Measurements from ENCODE around the gene CCDC80. TPM values are rescaled to one million over a fixed set of nuclear protein-coding genes. Genes with fewer than 3 reads are reported as not detected.

Gene CCDC80, protein sequence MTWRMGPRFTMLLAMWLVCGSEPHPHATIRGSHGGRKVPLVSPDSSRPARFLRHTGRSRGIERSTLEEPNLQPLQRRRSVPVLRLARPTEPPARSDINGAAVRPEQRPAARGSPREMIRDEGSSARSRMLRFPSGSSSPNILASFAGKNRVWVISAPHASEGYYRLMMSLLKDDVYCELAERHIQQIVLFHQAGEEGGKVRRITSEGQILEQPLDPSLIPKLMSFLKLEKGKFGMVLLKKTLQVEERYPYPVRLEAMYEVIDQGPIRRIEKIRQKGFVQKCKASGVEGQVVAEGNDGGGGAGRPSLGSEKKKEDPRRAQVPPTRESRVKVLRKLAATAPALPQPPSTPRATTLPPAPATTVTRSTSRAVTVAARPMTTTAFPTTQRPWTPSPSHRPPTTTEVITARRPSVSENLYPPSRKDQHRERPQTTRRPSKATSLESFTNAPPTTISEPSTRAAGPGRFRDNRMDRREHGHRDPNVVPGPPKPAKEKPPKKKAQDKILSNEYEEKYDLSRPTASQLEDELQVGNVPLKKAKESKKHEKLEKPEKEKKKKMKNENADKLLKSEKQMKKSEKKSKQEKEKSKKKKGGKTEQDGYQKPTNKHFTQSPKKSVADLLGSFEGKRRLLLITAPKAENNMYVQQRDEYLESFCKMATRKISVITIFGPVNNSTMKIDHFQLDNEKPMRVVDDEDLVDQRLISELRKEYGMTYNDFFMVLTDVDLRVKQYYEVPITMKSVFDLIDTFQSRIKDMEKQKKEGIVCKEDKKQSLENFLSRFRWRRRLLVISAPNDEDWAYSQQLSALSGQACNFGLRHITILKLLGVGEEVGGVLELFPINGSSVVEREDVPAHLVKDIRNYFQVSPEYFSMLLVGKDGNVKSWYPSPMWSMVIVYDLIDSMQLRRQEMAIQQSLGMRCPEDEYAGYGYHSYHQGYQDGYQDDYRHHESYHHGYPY
- under 1 TPM in 1 of 3 donors, not detected in 2; 0.08 TPM for total RNA-seq
- 0.02 TPM for total RNA-seq (2013)

DNA sequence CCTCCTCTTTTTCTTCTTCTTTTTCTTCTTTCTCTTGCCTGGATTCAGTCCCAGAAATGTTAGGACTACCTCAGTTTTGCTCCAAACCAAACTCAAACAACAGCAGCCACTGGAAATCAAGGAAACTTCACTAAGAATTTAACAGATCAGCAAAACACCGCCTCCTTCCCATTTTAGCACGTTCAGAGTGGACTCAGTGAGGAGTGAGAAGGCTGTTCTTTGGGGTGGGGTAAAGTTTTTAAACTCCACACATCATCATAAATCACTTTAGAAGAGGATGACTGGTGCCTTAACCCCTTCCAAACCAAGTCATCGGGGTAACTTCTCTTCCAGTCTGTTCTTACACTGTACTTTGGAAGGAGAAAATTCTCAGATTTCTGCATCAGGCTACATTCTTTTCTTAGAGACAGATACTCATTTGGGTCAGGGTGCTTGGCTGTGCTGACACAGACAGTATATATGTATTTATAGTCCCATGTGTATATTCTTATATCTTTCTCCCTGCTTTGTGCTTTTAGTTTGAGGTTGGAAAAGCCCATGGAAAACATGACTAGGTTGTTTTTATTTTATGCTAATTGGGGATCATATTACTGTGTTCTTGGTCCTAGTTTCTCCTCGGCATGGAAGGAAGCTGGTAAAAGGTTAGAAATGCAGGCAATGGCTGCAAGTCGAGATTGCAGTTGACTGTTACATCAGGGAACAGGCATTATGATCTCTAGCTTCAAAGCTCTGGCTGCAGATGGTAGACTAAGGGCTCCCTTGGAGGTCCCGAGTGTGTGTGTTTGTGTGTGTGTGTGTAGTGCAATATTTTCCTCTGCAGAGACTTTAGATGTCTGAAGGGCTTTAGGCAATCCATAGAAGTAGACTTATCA is at the start of gene CCDC80:
Gene CCDC80, minus strand, starts transcription at position 214 of the 872 bp plus-strand sequence. CDS start 1,238 bp downstream, outside the sequence.
- Histone ChIP-seq H3K9me3 (ENCODE audit: control insufficient read depth, insufficient read depth, low read length) (no peaks in the 10 kb centered on the region), H3K36me3 (ENCODE audit: control insufficient read depth, insufficient read depth, low read length) (no peaks in the 10 kb centered on the region), H3K27ac (ENCODE audit: low read length) (no peak within 1 kb of the TSS), H3K4me1 (ENCODE audit: control insufficient read depth, insufficient read depth, low read length) (peaks cover 18% of the 10 kb centered on the region), H3K27me3 (ENCODE audit: control insufficient read depth, insufficient read depth, low read length) (peaks cover 11% of the 10 kb centered on the region), H3K4me3 (ENCODE audit: low read length) (no peak within 1 kb of the TSS)
- H3K27me3 Mint-ChIP-seq (ENCODE audit: low read depth in 2 of 2): peaks cover 8 to 9% of the 10 kb centered on the region in 2 donors
- no peak for ATAC-seq
- intact Hi-C loops (cut with micrococcal nuclease): loop anchor here (5.0 kb wide), 1 partner anchor 396 kb away; no protein-coding TSS in a partner anchor
- TF ChIP-seq, protein P1, sequence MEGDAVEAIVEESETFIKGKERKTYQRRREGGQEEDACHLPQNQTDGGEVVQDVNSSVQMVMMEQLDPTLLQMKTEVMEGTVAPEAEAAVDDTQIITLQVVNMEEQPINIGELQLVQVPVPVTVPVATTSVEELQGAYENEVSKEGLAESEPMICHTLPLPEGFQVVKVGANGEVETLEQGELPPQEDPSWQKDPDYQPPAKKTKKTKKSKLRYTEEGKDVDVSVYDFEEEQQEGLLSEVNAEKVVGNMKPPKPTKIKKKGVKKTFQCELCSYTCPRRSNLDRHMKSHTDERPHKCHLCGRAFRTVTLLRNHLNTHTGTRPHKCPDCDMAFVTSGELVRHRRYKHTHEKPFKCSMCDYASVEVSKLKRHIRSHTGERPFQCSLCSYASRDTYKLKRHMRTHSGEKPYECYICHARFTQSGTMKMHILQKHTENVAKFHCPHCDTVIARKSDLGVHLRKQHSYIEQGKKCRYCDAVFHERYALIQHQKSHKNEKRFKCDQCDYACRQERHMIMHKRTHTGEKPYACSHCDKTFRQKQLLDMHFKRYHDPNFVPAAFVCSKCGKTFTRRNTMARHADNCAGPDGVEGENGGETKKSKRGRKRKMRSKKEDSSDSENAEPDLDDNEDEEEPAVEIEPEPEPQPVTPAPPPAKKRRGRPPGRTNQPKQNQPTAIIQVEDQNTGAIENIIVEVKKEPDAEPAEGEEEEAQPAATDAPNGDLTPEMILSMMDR (IDR thresholded peaks at IDR 0.05): no peak
- 28% methylated on average over 3 of the region's 6 CpGs for WGBS (ENCODE audit: insufficient coverage)
- no peak for DNase-seq
- H3K4me3 Mint-ChIP-seq: no peak within 1 kb of the TSS
- H3K9me3 Mint-ChIP-seq: no peaks in the 10 kb centered on the region
- no peaks in the 10 kb centered on the region for H3K36me3 Mint-ChIP-seq
- peaks cover 17 to 23% of the 10 kb centered on the region in 2 donors for H3K4me1 Mint-ChIP-seq
- no peak within 1 kb of the TSS for H3K27ac Mint-ChIP-seq

DNA sequence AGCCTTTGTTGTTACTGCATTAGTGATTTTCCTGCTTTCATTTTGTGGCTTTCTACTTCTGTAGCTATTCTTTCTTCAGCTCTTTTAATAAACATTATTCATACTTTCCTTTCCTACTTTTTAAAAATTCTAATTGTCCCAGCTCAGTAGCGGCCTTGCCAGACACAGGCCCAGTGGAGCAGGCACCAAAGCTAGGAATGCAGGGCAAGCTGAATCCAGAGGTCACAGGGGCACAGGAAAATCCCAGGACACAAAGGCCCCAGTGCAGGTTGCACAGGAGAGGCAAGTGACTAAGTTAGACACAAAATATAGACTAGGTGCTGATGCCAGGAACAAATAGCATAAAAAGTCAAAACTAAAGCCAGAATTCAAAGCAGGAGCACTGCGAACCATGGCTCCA is 49.0 kb upstream of the CCDC80 start:
- H3K27me3 Mint-ChIP-seq (ENCODE audit: low read depth in 2 of 2): peaks cover 0 to 3% of the 10 kb centered on the region in 2 donors
- no peaks in the 10 kb centered on the region for H3K9me3 ChIP-seq (ENCODE audit: control insufficient read depth, insufficient read depth, low read length)
- H3K27me3 ChIP-seq (ENCODE audit: control insufficient read depth, insufficient read depth, low read length): peaks cover 3% of the 10 kb centered on the region
- no peak overlapping the region for H3K27ac Mint-ChIP-seq
- no peak overlapping the region for H3K4me3 ChIP-seq (ENCODE audit: low read length)
- H3K36me3 Mint-ChIP-seq: no peaks in the 10 kb centered on the region
- TF ChIP-seq, protein P1 (IDR thresholded peaks at IDR 0.05): no peak
- no peak for ATAC-seq
- no peak overlapping the region for H3K4me3 Mint-ChIP-seq
- no peaks in the 10 kb centered on the region for H3K4me1 ChIP-seq (ENCODE audit: control insufficient read depth, insufficient read depth, low read length)
- DNase-seq: no peak
- 100% methylated on average over 2 of the region's 2 CpGs for WGBS (ENCODE audit: insufficient coverage)
- H3K27ac ChIP-seq (ENCODE audit: low read length): no peak overlapping the region
- intact Hi-C loops (cut with micrococcal nuclease): no loop called here
- no peaks in the 10 kb centered on the region for H3K9me3 Mint-ChIP-seq
- H3K4me1 Mint-ChIP-seq: peaks cover 13 to 20% of the 10 kb centered on the region in 2 donors
- H3K36me3 ChIP-seq (ENCODE audit: control insufficient read depth, insufficient read depth, low read length): no peaks in the 10 kb centered on the region

DNA sequence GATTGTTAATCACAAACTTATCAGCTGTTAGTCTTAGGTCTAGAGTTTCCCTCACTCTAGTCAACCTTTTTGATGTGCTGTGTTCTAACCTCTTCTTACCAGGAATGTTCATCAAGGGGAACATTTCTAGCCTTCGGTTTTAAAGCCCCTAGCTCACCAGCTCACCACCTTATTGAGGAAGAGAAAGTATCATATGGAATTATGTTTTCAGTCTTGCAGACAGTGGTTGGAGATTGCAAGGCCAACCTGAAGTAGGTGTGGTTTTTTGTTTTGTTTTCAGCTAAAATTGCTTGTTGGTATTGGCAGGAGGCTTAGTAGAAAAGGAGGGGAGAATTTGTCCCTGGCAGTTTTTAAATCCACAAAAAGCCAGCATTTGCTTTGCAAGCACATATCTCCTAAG is 48.4 kb upstream of the CCDC80 start:
- ATAC-seq (no peak), DNase-seq (no peak)
- WGBS (ENCODE audit: insufficient coverage): no CpG with 5 or more reads among the region's 1 CpG
- no peak overlapping the region for H3K27ac Mint-ChIP-seq
- no peak overlapping the region for H3K27ac ChIP-seq (ENCODE audit: low read length)
- H3K4me3 Mint-ChIP-seq: no peak overlapping the region
- no peaks in the 10 kb centered on the region for H3K36me3 Mint-ChIP-seq
- H3K27me3 ChIP-seq (ENCODE audit: control insufficient read depth, insufficient read depth, low read length): peaks cover 3% of the 10 kb centered on the region
- H3K36me3 ChIP-seq (ENCODE audit: control insufficient read depth, insufficient read depth, low read length): no peaks in the 10 kb centered on the region
- H3K4me3 ChIP-seq (ENCODE audit: low read length): no peak overlapping the region
- TF ChIP-seq, protein P1 (IDR thresholded peaks at IDR 0.05): no peak
- H3K9me3 ChIP-seq (ENCODE audit: control insufficient read depth, insufficient read depth, low read length): no peaks in the 10 kb centered on the region
- peaks cover 13 to 20% of the 10 kb centered on the region in 2 donors for H3K4me1 Mint-ChIP-seq
- no peaks in the 10 kb centered on the region for H3K4me1 ChIP-seq (ENCODE audit: control insufficient read depth, insufficient read depth, low read length)
- H3K9me3 Mint-ChIP-seq: no peaks in the 10 kb centered on the region
- peaks cover 0 to 3% of the 10 kb centered on the region in 2 donors for H3K27me3 Mint-ChIP-seq (ENCODE audit: low read depth in 2 of 2)
- intact Hi-C loops (cut with micrococcal nuclease): no loop called here

Measured in natural killer cell (primary cell).